Measurements from ENCODE around the gene CD163L1.

DNA sequence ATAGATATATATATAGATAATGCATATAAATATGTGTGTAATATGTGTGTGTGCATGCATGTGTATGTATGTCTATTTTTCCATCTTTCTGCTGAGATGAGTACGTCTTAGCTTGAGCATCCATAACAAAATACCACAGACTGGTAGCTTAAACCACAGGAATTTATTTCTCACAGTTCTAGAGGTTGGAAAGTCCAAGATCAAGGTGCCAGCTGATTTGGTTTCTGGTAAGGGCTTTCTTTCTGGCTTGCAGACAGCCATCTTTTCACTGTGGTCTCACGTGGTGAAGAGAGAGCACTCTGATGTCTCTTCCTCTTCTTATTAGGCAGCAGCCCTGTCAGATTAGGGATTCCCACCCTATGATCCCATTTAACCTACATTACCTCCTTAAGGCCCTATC lies 92.8 kb downstream of the CD163L1 start:
- TF ChIP-seq, protein P1, sequence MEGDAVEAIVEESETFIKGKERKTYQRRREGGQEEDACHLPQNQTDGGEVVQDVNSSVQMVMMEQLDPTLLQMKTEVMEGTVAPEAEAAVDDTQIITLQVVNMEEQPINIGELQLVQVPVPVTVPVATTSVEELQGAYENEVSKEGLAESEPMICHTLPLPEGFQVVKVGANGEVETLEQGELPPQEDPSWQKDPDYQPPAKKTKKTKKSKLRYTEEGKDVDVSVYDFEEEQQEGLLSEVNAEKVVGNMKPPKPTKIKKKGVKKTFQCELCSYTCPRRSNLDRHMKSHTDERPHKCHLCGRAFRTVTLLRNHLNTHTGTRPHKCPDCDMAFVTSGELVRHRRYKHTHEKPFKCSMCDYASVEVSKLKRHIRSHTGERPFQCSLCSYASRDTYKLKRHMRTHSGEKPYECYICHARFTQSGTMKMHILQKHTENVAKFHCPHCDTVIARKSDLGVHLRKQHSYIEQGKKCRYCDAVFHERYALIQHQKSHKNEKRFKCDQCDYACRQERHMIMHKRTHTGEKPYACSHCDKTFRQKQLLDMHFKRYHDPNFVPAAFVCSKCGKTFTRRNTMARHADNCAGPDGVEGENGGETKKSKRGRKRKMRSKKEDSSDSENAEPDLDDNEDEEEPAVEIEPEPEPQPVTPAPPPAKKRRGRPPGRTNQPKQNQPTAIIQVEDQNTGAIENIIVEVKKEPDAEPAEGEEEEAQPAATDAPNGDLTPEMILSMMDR (IDR thresholded peaks at IDR 0.05; ENCODE audit: borderline replicate concordance, extremely low read depth, low read length, poor library complexity, severe bottlenecking): no peak
- no peak for TF ChIP-seq EZH2 (IDR thresholded peaks at IDR 0.05; ENCODE audit: borderline replicate concordance, low read depth, low read length, severe bottlenecking)

All from DND-41 (cell line).